DMS 273 treated with DMSO at 0.1 percent for 48 hours (cell line): ENCODE measurements around the gene FXR1.
"Not testable (repeated sequence)": the region's sequence is repeated elsewhere in the genome, so short reads cannot be mapped to it uniquely, and the experiment has no call there.

ENCODE experiments used
- DNase-seq: peaks from one replicate; lab custom pipeline; 2025; lab: John Stamatoyannopoulos, UW

Gene FXR1

DNA sequence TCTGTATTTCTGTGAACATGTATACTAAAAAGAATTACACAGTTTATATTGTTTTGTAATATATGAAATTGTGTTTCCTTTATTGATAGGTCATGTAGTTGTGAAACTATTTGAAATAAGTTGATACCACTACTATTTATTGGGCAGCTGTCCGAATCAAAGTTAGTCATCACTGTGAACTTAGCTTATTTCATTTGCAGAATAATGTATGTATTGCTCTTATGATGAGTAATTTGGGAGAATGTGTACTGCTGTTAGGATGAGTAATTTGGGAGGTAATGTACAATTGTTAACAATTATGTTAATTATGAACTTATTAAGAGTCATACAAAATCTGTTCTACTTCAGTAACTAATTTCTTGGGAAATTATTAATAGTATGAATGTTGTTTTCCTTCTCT, 22.2 kb downstream of the FXR1 start:
- no peak for DNase-seq

DNA sequence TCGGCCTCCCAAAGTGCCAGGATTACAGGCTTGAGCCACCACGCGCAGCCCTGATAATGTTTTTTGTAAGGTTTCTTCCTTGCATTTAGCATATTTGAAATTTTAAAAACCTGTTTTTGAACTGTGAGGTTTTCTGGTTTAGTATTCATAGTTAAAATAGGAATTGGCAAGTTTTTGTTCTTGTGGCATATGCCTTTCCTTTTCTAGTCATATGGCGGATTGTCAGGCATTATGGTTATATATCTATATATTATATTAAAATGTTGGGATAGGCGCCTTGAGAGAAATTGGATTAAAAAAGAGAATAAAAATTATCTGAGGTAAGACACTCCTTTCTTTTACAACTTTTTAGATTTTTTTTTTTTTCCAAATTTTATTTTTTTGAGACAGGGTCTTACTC, 28.4 kb downstream of the FXR1 start:
- no peak for DNase-seq

DNA sequence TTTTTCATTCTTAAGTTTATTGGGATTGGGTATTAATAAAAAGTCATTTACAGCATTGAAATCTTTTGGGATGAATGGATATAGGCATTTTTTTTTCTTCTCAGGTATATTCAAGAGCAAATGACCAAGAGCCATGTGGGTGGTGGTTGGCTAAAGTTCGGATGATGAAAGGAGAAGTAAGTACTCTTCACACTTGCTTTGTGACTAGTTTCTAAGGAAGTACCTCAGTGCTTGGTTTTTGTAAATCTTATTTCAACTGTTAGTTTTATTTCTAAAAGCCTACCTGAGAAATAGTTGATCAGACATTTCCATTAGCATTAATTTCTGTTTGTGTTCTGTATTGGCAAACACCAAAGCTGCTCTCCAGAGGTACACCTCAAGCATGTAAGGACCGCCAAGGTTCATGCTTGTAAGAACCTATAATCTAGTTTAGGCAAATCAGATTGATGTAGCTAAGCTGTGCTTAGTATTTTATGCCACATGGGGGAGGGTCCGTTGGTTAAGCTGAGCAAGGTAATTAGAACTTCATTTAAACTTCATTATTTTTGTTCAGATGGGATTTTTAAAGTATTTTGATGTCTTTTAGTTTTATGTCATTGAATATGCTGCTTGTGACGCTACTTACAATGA, 35.4 kb downstream of the FXR1 start:
- DNase-seq, result no peak

DNA sequence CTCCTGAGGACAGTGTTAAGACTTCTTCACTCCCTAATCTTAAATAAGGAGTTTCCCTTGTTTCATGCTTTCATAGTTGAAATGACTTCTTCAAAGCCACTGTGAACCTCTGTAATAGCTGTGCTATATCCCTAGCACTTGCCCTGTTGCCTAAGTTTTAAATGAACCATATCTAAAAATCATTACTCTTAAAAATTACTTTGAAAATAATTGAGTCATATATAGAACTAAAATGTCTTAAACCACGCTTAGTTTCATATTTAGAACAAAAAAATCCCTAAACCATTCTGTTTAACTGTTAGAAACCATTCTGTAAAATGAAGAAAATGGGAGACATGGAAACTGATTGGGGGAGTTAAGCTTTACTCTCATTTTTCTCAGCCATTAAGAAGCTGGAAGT, 47.2 kb downstream of the FXR1 start:
- no peak for DNase-seq

- no peak for DNase-seq
These were observed 48.6 kb downstream of the FXR1 start for GRCh38 chr3:180961087-180961486.

DNA sequence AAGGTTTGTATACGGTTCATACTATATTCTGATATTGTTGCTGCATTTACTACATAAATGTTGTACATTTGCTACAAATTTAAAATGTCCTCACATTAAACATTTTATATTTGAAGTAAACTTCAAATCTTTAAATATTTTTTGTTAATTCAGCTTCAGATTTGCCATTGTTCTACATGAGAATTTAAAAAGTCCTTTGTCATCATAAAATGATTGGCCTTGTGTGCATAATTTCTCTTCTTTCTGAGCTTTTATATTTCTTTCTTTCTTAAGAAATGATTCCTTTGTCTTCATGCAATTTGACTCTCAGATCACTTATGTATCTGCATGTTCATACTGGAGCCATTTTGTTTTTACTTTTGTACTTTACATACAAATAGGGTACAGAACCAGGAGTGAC, 49.1 kb downstream of the FXR1 start:
- no peak for DNase-seq

DNA sequence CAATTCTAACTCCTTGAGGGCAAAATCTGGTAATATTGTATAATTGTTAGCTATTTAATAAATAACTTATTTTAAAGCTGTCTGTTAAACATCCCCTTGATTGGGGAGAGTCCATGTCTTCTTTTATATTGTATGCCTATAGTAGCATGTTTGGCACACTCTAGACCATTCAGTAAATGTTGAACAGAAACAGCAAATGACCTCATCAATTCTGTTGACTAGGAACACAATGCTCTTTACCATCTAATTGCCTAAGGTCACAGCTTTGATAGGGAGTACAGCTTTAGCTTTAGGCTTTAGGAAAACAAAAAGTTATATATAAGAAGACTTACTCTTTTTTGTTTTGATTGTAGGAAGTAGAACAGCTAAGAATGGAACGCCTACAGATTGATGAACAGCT, 50.1 kb downstream of the FXR1 start:
- no peak for DNase-seq

DNA sequence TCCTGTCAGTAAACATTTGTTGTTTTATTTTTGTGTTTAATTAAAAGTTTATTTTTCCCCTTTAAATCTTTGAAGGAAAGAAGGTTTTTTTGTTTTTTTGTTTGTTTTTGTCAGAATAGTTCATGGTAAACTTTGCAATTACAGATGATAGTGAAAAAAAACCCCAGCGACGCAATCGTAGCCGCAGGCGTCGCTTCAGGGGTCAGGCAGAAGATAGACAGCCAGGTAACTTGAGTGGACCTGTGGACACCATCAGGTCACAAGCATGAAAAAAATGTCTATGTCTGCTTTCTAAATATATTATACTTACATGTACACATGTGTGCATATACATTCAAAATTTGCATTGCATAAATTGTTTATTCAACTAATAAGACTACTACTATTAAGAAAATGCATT, 58.5 kb downstream of the FXR1 start:
- DNase-seq, result no peak

DNA sequence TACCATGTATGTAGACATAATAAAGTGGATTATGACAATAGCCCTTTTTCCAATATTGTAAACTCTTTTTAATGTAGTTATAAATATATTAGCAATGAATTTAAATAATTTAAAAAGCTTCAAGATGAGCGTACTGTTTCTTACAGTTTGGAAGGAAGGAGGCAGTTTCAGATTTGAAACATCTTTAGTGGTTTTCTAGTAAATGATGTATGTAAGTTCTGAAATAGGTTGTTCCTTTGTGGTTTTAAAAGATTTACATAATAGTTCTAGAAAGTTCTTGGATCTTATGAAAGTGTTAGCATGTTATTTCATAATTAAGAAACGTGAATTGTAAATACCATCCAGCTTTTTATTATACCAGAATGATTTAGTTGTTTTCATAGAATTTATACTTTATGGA, 61.1 kb downstream of the FXR1 start:
- no peak for DNase-seq

DNA sequence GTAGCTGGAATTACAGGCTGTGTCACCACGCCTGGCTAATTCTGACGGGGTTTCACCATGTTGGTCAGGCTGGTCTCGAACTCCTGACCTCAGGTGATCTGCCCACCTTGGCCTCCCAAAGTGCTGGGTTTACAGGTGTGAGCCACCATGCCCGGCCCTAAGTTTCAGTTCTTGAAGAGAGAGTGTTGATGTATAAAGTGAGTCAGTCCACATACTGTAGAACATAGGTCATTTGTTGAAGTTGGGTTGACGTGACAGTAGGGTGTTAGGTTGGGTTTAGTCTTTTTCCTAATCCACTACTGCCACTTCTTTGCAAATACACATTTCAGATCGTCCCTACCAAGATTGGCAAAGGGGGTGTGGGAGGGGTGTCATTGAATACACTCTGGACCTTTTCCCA, 61.8 kb downstream of the FXR1 start:
- no peak for DNase-seq

- DNase-seq, result no peak
These were observed 65.0 kb downstream of the FXR1 start for GRCh38 chr3:180977498-180977897.

DNA sequence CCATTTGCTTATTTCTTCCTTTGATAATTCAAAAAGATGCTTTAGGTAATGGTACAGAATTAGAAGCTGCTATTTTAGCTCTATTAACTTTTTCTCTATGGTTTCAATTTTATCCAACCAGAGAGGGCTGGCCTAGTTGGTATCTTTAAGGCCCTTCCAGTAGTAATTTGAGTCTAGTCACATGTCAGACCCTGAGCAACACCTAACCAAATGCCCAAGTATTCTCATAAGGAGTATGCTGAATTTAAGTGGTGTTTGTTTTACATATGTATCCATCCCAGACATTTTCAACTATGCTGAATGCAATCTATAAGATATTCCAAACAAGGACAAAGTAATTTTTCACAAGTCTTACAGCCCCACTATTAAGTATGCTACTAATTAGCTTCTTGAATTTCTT, 67.5 kb downstream of the FXR1 start:
- no peak for DNase-seq

DNA sequence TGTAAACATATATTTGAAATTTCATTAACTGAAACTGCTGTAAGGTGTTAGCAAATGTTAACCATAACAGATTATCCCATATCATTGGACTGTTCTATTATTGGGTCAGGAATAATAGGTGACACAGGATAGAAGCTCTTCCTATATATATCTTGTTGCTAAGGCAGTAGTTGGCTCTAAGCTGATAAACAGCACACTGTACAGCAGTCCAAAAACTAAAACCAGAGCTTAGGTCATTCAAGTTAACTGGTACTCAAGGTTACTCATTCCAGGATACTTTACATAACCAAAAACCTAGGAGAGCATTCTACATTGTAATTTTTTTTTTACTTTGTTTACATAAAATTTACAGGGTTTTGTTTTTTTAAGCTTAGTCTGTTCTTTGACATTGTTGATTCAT, 68.1 kb downstream of the FXR1 start:
- no peak for DNase-seq

GRCh38 chr3:180981912-180982311, 69.4 kb downstream of the FXR1 start:
- DNase-seq, result no peak

GRCh38 chr3:180983136-180983535, 70.7 kb downstream of the FXR1 start:
- no peak for DNase-seq

DNA sequence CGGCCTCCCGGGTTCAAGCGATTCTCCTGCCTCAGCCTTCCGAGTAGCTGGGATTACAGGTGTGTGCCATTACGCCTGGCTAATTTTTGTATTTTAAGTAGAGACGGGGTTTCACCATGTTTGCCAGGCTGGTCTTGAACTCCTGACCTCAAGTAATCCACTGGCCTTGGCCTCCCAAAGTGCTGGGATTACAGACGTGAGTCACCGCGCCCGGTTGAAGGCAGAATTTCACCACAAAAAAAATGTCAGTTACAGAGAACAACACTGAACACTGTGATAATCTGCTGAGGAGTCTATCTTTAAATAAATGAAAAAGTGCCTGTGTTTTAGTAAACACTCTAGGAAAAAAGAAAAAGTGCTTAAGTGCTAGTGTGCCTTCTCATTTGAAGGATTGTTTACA, 73.9 kb downstream of the FXR1 start:
- not testable (repeated sequence) for DNase-seq

DNA sequence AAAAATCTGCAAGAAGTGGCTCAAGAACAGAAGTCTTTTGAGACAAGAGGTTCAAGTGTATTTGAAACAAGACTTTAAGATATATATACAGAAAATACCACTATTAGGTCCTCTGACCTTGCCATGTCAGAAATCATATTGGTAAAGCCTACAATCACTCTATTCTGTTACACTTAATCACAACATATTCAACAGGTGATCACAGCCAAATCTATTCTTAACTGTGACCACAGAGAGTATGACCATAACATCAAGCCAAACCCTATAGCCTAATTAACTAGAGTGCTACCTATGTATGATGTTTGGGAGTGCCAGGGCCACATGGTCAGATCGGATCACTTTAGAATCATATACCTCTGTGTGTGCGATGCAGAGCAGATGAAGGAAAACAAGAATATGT, 74.9 kb downstream of the FXR1 start:
- DNase-seq, result no peak

DNA sequence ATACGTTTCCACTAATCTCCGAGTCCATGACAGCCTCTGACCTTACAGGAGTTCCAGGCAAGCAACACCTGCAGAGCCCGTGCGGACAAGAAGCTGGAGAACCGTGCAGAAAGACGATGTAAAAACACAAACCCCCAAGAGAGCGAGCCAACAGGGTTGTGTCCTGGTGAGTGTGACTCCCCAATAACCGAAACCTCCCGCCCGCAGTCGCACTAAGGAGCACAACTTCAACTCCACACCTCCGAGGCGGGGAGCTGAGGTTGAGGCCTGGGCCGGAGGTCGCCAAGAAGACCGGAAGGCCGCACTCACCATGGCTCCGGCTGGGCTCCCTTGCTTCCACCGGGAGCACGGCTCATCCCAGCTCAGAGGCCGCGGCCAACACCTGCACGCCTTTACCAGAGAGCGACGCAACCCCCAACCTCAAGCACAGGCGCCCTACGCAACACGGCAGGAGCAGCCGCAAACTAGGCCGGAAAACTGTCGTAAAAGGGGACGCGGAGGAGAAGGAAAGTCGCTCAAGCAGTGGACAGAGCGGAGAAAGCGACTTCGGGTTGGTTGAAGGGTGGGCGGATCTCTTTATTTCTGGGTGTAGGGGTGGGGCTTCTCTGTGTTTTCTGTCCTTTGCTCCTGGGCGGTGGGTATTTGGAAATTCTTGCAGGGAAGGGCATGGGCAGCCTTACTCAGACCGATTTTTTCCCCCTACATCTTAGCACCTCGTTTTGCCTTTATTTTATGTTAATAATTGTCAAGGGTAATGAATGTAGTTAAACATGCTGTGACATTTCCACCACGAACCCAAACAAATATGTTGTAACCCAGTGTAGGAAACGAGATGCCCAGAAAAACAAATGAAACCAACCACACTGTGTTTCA, 77.1 kb downstream of the FXR1 start, which contains the start of gene DNAJC19:
Gene DNAJC19 (minus strand): TSS at position 446 of the 873 bp plus-strand sequence. CDS start 134 bp downstream, at position 312.
- peak; percentile 98 for DNase-seq

GRCh38 chr3:180990505-180990904, 78.0 kb downstream of the FXR1 start:
- no peak for DNase-seq

DNA sequence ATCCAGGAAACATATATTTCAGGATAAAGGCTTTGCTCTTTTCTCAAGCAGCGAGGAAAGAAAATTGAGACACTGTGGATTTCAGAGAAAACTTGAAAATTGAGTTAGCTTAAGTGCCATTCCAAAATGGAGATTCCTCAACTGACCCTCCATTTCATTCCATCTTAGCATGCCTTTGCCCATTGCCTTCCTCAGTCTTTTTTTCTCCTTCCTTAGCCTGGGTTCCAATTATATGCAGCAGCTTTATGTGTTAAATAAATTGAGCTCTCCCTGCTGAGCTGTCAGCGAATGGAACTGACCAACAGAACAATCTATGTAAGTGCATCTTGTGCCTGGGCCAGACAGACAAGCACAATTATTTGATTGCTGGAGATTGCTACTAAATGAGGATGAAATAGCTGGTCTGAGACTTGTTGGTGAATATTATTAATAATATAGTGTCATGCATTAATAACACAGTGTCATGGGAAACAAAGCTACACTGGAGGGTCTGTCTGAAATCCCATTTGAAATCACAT, 84.0 kb downstream of the FXR1 start:
- DNase-seq, result no peak

GRCh38 chr3:181002331-181002730, 89.9 kb downstream of the FXR1 start:
- not testable (repeated sequence) for DNase-seq

DNA sequence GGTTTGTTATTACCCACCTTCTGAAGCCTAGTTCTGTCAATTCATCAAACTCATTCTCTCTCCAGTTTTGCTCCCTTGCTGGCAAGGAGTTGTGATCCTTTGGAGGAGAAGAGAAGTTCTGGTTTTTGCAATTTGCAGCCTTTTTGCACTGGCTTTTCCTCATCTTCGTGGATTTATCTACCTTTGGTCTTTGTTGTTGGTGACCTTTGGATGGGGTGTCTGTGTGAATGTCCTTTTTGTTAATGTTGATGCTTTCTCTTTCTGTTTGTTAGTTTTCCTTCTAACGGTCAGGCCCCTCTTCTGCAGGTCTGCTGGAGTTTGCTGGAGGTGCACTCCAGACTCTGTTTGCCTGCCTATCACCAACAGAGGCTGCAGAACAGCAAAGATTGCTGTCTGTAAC, 91.0 kb downstream of the FXR1 start:
- DNase-seq, result not testable (repeated sequence)

GRCh38 chr3:181006541-181006940, 94.1 kb downstream of the FXR1 start:
- no peak for DNase-seq
